DMS 273 treated with DMSO at 0.1 percent for 48 hours (cell line): ENCODE measurements around the gene MUC5AC.
"Not testable (repeated sequence)": the region's sequence is repeated elsewhere in the genome, so short reads cannot be mapped to it uniquely, and the experiment has no call there.

Experiments
- DNase-seq: peaks from one replicate; lab custom pipeline; 2025; lab: John Stamatoyannopoulos, UW

MUC5AC gene

DNA sequence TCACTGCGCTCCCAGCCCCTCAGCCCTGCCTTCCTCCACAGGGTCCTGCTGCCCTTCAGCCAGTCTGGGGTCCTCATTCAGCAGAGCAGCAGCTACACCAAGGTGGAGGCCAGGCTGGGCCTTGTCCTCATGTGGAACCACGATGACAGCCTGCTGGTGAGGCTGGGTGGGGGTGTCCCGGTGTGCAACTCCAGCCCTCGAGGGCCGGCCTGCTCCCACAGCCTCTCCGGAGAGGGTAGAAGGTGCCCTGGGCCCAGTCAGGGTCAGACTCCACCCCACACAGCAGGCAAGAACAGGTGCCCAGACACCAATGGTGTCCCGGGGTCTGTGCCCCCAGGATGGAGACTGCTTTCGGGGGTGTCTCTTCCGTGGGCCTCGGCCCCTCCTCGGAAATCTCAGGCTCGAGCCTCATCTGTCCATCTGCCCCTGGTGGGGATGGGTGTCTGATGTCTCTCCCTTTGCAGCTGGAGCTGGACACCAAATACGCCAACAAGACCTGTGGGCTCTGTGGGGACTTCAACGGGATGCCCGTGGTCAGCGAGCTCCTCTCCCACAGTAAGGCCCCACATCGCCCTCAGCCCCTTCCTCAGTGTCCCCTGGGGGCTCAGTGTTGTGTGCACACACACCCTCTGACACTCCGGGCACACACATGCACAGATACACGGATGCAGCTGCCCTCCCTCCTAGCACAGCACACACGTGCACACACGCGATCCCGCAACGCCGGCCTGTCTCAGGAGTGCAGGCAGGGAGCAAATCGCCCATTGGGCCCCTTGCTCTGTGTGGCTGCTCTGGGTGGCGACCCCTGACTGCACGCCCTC is 4.9 kb downstream of the MUC5AC start:
- no peak for DNase-seq

DNA sequence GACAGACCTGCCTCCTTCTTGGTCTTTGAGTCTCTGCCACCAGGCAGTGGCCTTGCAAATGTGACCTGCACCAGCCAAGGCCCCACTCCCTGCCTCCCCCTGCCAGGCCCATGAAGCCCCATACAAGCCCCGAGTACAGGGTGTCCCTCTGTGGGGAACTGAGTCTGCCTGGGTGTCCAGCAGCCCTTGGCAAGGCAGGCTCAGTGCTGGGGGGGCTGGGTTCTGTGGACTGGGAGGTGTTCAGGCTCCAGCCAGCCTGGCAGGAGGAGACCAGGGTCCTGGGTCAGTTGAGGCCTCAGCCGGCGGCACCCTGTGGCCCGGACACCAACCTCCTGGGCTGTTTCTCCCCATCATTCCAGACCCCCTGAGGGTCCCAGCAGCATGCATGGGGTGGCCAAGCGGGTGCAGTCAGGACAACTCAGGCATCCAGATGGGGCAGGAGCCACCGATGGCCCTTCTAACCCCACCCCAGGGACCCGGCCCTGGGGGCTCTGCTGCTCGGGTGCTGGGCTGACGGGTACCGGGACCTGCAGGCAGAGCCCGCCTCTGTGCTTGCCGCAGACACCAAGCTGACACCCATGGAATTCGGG is 5.7 kb downstream of the MUC5AC start:
- DNase-seq = no peak

- DNase-seq = no peak
These were observed 6.4 kb downstream of the MUC5AC start for GRCh38 chr11:1163911-1164735.

DNA sequence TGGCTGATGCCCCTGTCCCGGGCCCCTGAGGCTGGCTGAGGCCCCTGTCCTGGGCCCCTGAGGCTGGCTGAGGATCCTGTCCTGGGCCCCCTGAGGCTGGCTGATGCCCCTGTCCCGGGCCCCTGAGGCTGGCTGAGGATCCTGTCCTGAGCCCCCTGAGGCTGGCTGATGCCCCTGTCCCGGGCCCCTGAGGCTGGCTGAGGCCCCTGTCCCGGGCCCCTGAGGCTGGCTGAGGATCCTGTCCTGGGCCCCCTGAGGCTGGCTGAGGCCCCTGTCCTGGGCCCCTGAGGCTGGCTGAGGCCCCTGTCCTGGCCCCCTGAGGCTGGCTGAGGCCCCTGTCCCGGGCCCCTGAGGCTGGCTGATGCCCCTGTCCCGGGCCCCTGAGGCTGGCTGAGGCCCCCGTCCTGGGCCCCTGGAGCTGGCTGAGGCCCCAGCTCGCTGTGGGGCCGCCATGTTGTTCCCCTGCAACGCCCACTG is 7.1 kb downstream of the MUC5AC start:
- DNase-seq = not testable (repeated sequence)

- DNase-seq = no peak
These were observed 7.7 kb downstream of the MUC5AC start for GRCh38 chr11:1165256-1166041.

- DNase-seq = no peak
These were observed 9.5 kb downstream of the MUC5AC start for GRCh38 chr11:1167256-1167655.

DNA sequence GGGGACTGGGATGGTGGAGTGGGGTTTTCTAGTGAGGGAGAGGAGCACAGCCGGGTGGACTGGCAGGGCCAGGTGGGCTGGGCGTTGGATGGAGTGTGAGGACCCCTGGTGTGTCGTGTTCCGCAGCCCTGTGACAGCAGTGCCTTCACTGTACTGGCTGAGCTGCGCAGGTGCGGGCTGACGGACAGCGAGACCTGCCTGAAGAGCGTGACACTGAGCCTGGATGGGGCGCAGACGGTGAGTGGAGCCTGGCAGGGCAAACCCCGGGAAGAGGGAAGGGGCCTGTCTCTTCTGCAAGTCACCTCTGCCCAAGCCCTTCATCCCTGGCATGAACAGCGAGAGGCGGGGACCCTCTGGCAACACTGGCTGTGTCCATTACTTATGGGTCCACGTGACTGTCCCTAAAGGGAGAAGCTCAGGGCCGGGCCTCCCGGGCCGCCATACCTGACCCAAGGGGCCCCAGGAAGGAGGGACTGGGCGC is 10.0 kb downstream of the MUC5AC start:
- DNase-seq = no peak

GRCh38 chr11:1168256-1168655 is 10.5 kb downstream of the MUC5AC start:
- DNase-seq = no peak

- DNase-seq = no peak
These were observed 11.0 kb downstream of the MUC5AC start for GRCh38 chr11:1168721-1169161.

- DNase-seq = no peak
These were observed 13.7 kb downstream of the MUC5AC start for GRCh38 chr11:1171223-1171984.

- no peak for DNase-seq
These were observed 14.4 kb downstream of the MUC5AC start for GRCh38 chr11:1171985-1172728.

DNA sequence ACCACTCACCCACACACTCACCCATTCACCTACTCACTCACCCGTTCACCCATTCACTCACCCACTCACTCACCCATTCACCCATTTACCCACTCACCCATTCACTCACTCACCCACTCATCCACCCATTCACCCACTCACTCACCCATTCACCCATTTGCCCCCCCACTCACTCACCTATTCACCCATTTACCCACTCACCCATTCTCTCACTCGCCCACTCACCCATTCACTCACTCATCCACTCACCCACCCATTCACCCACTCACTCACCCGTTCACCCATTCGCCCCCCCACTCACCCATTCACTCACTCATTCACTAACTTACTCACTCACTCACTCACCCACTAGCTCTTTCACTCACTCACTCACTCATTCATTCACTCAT is 15.0 kb downstream of the MUC5AC start:
- no peak for DNase-seq

DNA sequence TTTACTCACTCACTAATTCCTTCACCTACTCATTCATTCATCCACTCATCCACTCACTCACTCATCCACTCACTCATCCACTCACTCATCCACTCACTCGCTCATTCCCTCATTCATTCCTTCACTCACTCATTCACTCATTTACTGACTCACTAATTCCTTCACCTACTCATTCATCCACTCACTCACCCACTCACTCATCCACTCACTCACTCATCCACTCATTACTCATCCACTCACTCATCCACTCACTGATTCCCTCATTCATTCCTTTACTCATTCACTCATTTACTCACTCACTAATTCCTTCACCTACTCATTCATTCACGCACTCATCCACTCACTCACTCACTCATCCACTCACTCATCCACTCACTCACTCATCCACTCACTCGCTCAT is 15.6 kb downstream of the MUC5AC start:
- not testable (repeated sequence) for DNase-seq

- no peak for DNase-seq
These were observed 17.0 kb downstream of the MUC5AC start for GRCh38 chr11:1174441-1175370.

GRCh38 chr11:1175461-1176223 is 17.9 kb downstream of the MUC5AC start:
- DNase-seq = no peak

DNA sequence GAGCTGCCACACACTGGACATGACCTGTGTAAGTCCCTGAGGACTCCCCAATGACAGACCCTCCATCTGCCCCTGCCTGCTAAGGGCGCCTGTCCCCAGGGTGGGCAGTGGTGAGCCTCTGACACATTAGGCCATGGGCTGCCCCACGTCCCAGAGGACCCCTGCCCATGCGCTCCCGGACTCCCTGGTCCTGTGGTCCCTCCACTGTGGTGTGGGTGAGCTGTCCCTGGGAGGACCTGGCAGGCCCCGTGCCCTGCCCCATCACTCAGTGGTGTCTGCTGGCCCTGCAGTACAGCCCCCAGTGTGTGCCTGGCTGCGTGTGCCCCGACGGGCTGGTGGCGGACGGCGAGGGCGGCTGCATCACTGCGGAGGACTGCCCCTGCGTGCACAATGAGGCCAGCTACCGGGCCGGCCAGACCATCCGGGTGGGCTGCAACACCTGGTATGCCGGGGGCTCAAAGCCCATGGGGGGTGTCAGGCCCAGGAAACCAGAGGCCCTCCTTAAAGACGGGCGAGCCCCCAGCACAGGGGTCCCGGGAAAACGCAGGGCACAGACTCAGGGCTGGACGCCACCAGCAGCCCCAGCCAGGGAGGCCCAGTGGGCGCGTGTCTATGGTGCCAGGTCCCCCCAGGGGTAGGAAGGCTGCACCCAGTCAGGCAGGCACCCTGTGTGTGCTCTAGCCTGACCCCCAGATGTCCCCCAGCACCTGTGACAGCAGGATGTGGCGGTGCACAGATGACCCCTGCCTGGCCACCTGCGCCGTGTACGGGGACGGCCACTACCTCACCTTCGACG is 18.7 kb downstream of the MUC5AC start:
- no peak for DNase-seq

DNA sequence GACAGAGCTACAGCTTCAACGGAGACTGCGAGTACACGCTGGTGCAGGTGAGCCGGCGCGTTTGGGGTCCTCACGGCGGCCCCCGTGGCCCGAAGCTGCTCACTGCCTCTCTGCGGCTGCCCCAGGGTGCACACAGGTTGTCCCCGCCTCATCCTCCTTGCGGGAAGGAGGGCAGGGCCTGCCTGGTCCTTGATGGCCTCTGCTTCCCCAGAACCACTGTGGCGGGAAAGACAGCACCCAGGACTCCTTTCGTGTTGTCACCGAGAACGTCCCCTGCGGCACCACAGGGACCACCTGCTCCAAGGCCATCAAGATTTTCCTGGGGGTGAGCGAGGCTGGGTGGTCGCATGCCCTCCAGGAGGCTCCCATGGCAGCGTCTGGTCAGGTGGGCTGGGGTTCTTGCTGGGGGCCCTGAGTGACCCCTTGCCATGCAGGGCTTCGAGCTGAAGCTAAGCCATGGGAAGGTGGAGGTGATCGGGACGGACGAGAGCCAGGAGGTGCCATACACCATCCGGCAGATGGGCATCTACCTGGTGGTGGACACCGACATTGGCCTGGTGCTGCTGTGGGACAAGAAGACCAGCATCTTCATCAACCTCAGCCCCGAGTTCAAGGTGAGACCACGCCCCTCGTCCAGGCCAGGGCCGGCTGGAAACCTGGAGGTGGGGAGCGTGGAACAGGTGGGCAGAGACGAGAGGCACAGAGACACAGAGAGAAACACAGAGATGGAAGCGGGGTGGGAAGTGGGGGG is 19.4 kb downstream of the MUC5AC start:
- DNase-seq = no peak
